ENCODE results near the gene AHSG. TPM values are rescaled to one million over a fixed set of nuclear protein-coding genes. Genes with fewer than 3 reads are reported as not detected.
A peak's percentile ranks its signal among the peaks of the same experiment; 100 is the strongest.

AHSG gene
- total RNA-seq, 4 donors from 2014 or later = 0.36 TPM; not detected in 3

DNA sequence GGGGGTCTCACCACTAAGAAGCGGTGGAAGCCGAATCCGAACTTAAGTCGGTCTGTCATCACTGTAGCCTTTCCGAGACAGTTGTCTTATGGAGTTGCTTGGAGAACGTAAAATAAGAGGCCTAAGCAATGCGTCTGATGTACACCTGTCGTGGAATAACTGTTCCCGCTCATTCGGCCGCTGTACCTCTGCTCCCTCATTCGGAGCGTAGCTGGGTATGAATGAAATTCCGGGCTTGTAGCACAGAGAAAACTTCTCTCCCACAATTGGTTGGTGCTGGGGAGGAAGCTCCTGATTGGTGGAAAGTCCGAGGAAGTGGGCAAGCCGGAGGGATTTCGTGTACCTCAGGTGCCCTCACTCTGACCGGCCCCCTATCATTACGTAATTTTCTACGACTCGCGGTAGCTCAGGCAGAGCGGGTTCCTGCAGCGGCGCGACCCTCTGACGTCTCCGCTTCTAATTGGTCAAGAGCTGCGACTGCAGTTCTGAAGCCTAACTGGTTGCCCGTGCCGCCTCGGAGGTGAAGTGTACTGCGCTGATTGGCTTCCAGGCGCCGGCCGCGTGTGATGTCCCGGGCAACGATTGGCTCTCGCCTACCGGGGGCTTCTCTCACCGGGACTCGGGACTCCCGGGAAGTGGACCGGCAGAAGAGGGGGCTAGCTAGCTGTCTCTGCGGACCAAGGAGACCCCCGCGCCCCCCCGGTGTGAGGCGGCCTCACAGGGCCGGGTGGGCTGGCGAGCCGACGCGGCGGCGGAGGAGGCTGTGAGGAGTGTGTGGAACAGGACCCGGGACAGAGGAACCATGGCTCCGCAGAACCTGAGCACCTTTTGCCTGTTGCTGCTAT, 42.5 kb upstream of the AHSG start, which contains the start of gene DNAJB11:
TSS of gene DNAJB11 (plus strand) at position 625 of the 845 bp plus-strand sequence. CDS start at position 803, 178 bp downstream.
- H3K4me3 ChIP-seq (ENCODE audit: low read depth, poor library complexity, severe bottlenecking) = peak within 1 kb of the TSS; percentile 86
- no peak for TF ChIP-seq POLR2A (IDR thresholded peaks at IDR 0.05)
- TF ChIP-seq, protein P1, sequence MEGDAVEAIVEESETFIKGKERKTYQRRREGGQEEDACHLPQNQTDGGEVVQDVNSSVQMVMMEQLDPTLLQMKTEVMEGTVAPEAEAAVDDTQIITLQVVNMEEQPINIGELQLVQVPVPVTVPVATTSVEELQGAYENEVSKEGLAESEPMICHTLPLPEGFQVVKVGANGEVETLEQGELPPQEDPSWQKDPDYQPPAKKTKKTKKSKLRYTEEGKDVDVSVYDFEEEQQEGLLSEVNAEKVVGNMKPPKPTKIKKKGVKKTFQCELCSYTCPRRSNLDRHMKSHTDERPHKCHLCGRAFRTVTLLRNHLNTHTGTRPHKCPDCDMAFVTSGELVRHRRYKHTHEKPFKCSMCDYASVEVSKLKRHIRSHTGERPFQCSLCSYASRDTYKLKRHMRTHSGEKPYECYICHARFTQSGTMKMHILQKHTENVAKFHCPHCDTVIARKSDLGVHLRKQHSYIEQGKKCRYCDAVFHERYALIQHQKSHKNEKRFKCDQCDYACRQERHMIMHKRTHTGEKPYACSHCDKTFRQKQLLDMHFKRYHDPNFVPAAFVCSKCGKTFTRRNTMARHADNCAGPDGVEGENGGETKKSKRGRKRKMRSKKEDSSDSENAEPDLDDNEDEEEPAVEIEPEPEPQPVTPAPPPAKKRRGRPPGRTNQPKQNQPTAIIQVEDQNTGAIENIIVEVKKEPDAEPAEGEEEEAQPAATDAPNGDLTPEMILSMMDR (IDR thresholded peaks at IDR 0.05) = no peak
- intact Hi-C loops (cut with DNase I; ENCODE audit: low total_unique reads) = no loop called here
- WGBS, 2 donors = 0% methylated on average over 41 to 53 of the region's 59 CpGs
- peak; percentile 99 to 100 for DNase-seq (ENCODE audit: low spot score in 2 of 2)

DNA sequence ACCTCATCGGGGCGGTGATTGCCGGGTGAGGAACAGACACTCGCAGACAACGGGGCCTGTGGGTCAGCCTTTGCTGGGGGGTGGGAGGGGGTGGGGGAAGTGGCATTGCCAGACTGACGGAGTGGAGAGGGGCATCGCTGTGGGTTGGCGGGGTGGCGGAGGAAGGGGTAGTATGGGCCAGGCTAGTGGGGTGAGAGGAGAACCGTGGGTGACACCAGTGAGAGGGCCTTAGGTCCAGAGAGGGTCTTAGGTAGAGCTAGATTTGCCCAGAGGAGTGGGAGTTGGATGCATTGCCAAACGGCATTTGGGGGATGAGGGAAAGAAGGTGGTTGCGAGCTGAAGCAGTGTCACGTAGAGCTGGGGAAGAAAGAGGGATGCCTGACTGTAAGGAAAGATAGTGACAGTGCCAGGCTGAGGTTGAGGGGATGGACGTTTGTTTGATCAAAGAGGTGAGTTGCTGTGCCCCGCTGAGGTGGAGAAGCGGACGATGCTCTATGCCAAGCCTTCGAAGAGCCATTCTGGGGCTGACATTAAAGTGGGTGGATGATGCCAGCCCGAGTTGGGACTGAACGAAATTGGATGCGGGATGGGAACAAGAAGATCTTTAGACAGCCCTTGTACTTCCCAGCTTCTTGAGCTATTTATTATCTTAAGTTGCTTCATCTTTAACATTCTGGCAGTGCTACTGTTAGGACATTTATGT, 41.8 kb upstream of the AHSG start:
- peak in 1 of 2 donors; percentile 87 for DNase-seq (ENCODE audit: low spot score in 2 of 2)
- no peak for TF ChIP-seq POLR2A (IDR thresholded peaks at IDR 0.05)
- intact Hi-C loops (cut with DNase I; ENCODE audit: low total_unique reads) = no loop called here
- WGBS, 2 donors = 7 to 11% methylated on average over 20 to 21 of the region's 21 CpGs
- peak overlapping the region; percentile 86 for H3K4me3 ChIP-seq (ENCODE audit: low read depth, poor library complexity, severe bottlenecking)

DNA sequence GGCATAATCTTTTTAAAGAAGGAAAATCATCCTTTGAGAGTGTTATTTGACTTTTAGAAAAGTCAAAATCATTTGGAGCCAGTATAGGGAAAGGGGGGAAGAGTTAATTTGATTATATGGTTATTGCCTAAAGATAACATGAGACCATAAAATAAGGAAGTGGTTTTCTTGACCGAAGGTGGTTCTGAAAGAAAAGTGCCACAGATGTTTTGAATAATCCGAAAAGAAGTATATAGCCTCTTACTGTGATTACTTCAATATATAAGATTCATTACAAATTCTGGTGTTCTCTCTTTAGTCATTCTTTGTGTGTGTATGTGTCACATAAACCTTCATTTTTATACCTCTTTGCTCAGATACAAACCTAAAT, 41.2 kb upstream of the AHSG start:
- no peak for TF ChIP-seq POLR2A (IDR thresholded peaks at IDR 0.05)
- TF ChIP-seq, protein P1 (IDR thresholded peaks at IDR 0.05) = no peak
- no peak for DNase-seq (ENCODE audit: low spot score in 2 of 2)
- H3K4me3 ChIP-seq (ENCODE audit: low read depth, poor library complexity, severe bottlenecking) = peak overlapping the region; percentile 86
- 62 to 72% methylated on average over 2 of the region's 2 CpGs for WGBS, 2 donors
- intact Hi-C loops (cut with DNase I; ENCODE audit: low total_unique reads) = no loop called here

DNA sequence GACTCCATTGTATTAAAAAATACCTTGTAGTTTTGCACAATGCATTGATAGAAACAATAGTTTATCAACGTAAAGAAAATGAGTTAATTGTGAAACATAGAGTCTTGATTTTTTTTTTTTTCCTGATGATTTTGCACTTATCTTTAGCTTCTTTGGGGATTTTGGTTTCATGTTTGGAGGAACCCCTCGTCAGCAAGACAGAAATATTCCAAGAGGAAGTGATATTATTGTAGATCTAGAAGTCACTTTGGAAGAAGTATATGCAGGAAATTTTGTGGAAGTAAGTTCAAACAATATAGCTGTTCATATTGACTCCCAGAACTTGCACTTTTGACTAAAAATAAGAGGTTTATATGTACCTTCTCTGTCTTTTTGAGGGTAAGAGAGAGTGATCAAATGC, 35.3 kb upstream of the AHSG start:
- intact Hi-C loops (cut with DNase I; ENCODE audit: low total_unique reads) = no loop called here
- no peak for DNase-seq (ENCODE audit: low spot score in 2 of 2)
- 79 to 83% methylated on average over 2 of the region's 2 CpGs for WGBS, 2 donors
- no peak overlapping the region for H3K4me3 ChIP-seq (ENCODE audit: low read depth, poor library complexity, severe bottlenecking)
- TF ChIP-seq POLR2A (IDR thresholded peaks at IDR 0.05) = no peak
- TF ChIP-seq, protein P1 (IDR thresholded peaks at IDR 0.05) = no peak

DNA sequence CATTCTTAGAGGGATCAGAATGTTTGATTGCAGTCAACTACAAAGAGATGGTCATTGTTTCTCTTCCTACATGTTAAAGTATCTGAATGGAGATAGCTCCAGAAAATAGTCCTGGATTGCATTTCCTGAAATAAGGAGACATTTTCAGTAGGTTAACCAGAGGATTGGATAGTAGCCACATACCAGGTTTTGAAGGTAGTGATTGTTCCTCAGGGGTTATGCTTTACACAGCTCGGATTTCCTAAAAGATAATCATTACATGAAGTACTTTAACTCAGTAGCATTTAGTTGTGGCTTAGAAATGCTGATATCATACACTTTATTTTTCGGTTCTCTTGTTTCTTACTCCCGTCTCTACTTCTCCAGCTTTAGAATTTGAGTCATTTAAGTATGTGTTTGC, 32.1 kb upstream of the AHSG start:
- DNase-seq (ENCODE audit: low spot score in 2 of 2) = no peak
- 88 to 90% methylated on average over 3 of the region's 3 CpGs for WGBS, 2 donors
- no peak overlapping the region for H3K4me3 ChIP-seq (ENCODE audit: low read depth, poor library complexity, severe bottlenecking)
- TF ChIP-seq, protein P1 (IDR thresholded peaks at IDR 0.05) = no peak
- no peak for TF ChIP-seq POLR2A (IDR thresholded peaks at IDR 0.05)
- intact Hi-C loops (cut with DNase I; ENCODE audit: low total_unique reads) = no loop called here

DNA sequence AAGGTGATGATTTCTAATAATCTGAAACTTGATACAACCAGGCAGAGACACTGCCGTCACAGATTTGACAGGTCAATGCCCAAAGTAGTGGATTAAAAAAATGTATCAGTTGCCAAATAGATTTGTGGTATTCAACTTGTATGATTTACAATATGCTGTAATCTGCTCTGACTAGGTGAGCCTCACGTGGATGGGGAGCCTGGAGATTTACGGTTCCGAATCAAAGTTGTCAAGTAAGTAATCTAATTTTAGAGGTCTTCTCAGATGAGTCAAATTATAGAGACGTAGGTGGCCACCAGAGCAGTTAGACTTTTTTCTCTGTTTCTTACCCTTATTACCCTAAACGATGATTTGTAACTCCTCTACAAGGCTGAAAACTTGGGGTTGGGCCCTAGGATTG, 30.3 kb upstream of the AHSG start:
- 94 to 98% methylated on average over 6 of the region's 6 CpGs for WGBS, 2 donors
- TF ChIP-seq POLR2A (IDR thresholded peaks at IDR 0.05) = no peak
- TF ChIP-seq, protein P1 (IDR thresholded peaks at IDR 0.05) = no peak
- intact Hi-C loops (cut with DNase I; ENCODE audit: low total_unique reads) = no loop called here
- H3K4me3 ChIP-seq (ENCODE audit: low read depth, poor library complexity, severe bottlenecking) = no peak overlapping the region
- DNase-seq (ENCODE audit: low spot score in 2 of 2) = no peak
